Activated CD4-positive, alpha-beta memory T cell treated with anti-CD3 and anti-CD28 coated beads for 36 hours (primary cell): Measurements from ENCODE around the gene CCL14. TPM values are rescaled to one million over a fixed set of nuclear protein-coding genes. Genes with fewer than 3 reads are reported as not detected.
"Not testable (repeated sequence)": the region's sequence is repeated elsewhere in the genome, so short reads cannot be mapped to it uniquely, and the experiment has no call there.

Experiments used
- CTCF ChIA-PET: fragments of 350-600 bp; sonication (Branson Sonifier 250); formaldehyde crosslinking; loops from one replicate; lab custom pipeline; 2021; ENCODE audit warnings: antibody characterized with exemption, inconsistent platforms; lab: Charles Lee
- POLR2A ChIA-PET: fragments of 350-600 bp; sonication (Branson Sonifier 250); formaldehyde crosslinking; loops from one replicate; lab custom pipeline; 2021; ENCODE audit warnings: antibody characterized with exemption; lab: Charles Lee
- DNase-seq: peaks from one replicate; pipeline ENCODE4 v3.0.0-alpha.2; 2020
- H3K27ac Mint-ChIP-seq: one replicate; pipeline ENCODE4 v1.8.0; 2021; ENCODE audit warnings: mixed read lengths
- H3K27me3 Mint-ChIP-seq: one replicate; pipeline ENCODE4 v1.8.0; 2021; ENCODE audit warnings: mixed read lengths
- H3K36me3 Mint-ChIP-seq: one replicate; pipeline ENCODE4 v1.8.0; 2021; ENCODE audit warnings: mixed read lengths
- H3K4me1 Mint-ChIP-seq: one replicate; pipeline ENCODE4 v1.8.0; 2021; ENCODE audit warnings: low read depth, mixed read lengths
- H3K4me3 Mint-ChIP-seq: one replicate; pipeline ENCODE4 v1.8.0; 2021; ENCODE audit warnings: mild to moderate bottlenecking, mixed read lengths
- H3K9me3 Mint-ChIP-seq: one replicate; pipeline ENCODE4 v1.8.0; 2021; ENCODE audit warnings: mixed read lengths
- intact Hi-C: fragments of 100-400 bp; cut with micrococcal nuclease; formaldehyde crosslinking; loops from one replicate; pipeline ENCODE4 v1.15.1; 2023
- total RNA-seq, 2 experiments: library from RNA; stranded (reverse); gene quantifications; one replicate each; pipeline ENCODE4 v1.2.3, GENCODE V29; 2021

Gene CCL14
- not detected for total RNA-seq

- no peak within 1 kb of the TSS for H3K27ac Mint-ChIP-seq
- no peak for DNase-seq
- no peaks in the 10 kb centered on the region for H3K36me3 Mint-ChIP-seq
- H3K4me1 Mint-ChIP-seq: no peaks in the 10 kb centered on the region
- intact Hi-C loops: no loop called here
- CTCF ChIA-PET: no interaction called here
- no peak within 1 kb of the TSS for H3K4me3 Mint-ChIP-seq
- POLR2A ChIA-PET: no interaction called here
- H3K9me3 Mint-ChIP-seq: peaks cover 12% of the 10 kb centered on the region
- H3K27me3 Mint-ChIP-seq: peaks cover 2% of the 10 kb centered on the region
Measured at GRCh38 chr17:35986643-35987042, at the start of gene CCL14. Gene CCL14, minus strand, starts transcription at chr17:35986729. Its CDS starts 80 bp downstream, at chr17:35986649.

- ChIA-PET CTCF (no interaction called here), POLR2A (no interaction called here)
- Mint-ChIP-seq H3K4me3 (no peak overlapping the region), H3K36me3 (no peaks in the 10 kb centered on the region), H3K4me1 (no peaks in the 10 kb centered on the region), H3K27me3 (peaks cover 7% of the 10 kb centered on the region), H3K9me3 (no peaks in the 10 kb centered on the region), H3K27ac (no peak overlapping the region)
- DNase-seq: no peak
- intact Hi-C loops: no loop called here
Measured at GRCh38 chr17:36036235-36036634, 49.7 kb upstream of the CCL14 start.

- no peak overlapping the region for H3K27ac Mint-ChIP-seq
- H3K9me3 Mint-ChIP-seq: no peaks in the 10 kb centered on the region
- CTCF ChIA-PET: no interaction called here
- POLR2A ChIA-PET: no interaction called here
- H3K4me3 Mint-ChIP-seq: no peak overlapping the region
- H3K36me3 Mint-ChIP-seq: no peaks in the 10 kb centered on the region
- peaks cover 13% of the 10 kb centered on the region for H3K27me3 Mint-ChIP-seq
- no peak for DNase-seq
- intact Hi-C loops: no loop called here
- no peaks in the 10 kb centered on the region for H3K4me1 Mint-ChIP-seq
Measured at GRCh38 chr17:36034127-36034526, 47.6 kb upstream of the CCL14 start.

- H3K27ac Mint-ChIP-seq: no peak overlapping the region
- peaks cover 20% of the 10 kb centered on the region for H3K27me3 Mint-ChIP-seq
- H3K4me1 Mint-ChIP-seq: no peaks in the 10 kb centered on the region
- ChIA-PET POLR2A (no interaction called here), CTCF (no interaction called here)
- no peaks in the 10 kb centered on the region for H3K36me3 Mint-ChIP-seq
- intact Hi-C loops: no loop called here
- H3K9me3 Mint-ChIP-seq: no peaks in the 10 kb centered on the region
- DNase-seq: no peak
- no peak overlapping the region for H3K4me3 Mint-ChIP-seq
Measured at GRCh38 chr17:36030956-36031355, 44.4 kb upstream of the CCL14 start.

GRCh38 chr17:36027761-36028160, 41.2 kb upstream of the CCL14 start:
- peaks cover 29% of the 10 kb centered on the region for H3K27me3 Mint-ChIP-seq
- DNase-seq: no peak
- no peaks in the 10 kb centered on the region for H3K4me1 Mint-ChIP-seq
- no peak overlapping the region for H3K4me3 Mint-ChIP-seq
- intact Hi-C loops: no loop called here
- CTCF ChIA-PET: interaction anchor here (0.9 kb wide), 1 partner anchor 124 kb away, joined by 3 read pairs; no protein-coding TSS in a partner anchor
- no peaks in the 10 kb centered on the region for H3K36me3 Mint-ChIP-seq
- POLR2A ChIA-PET: no interaction called here
- no peak overlapping the region for H3K27ac Mint-ChIP-seq
- H3K9me3 Mint-ChIP-seq: no peaks in the 10 kb centered on the region

GRCh38 chr17:36024106-36024869, 37.8 kb upstream of the CCL14 start:
- ChIA-PET CTCF (interaction anchor here (1.0 kb wide), 1 partner anchor 48 kb away, joined by 3 read pairs; no protein-coding TSS in a partner anchor), POLR2A (no interaction called here)
- Mint-ChIP-seq H3K36me3 (no peaks in the 10 kb centered on the region), H3K27me3 (peaks cover 47% of the 10 kb centered on the region), H3K4me3 (no peak overlapping the region), H3K9me3 (no peaks in the 10 kb centered on the region), H3K4me1 (no peaks in the 10 kb centered on the region), H3K27ac (no peak overlapping the region)
- DNase-seq: no peak
- intact Hi-C loops: no loop called here

- H3K4me1 Mint-ChIP-seq: no peaks in the 10 kb centered on the region
- ChIA-PET POLR2A (no interaction called here), CTCF (no interaction called here)
- H3K27me3 Mint-ChIP-seq: peaks cover 41% of the 10 kb centered on the region
- no peak overlapping the region for H3K27ac Mint-ChIP-seq
- H3K9me3 Mint-ChIP-seq: no peaks in the 10 kb centered on the region
- H3K36me3 Mint-ChIP-seq: no peaks in the 10 kb centered on the region
- DNase-seq: no peak
- no peak overlapping the region for H3K4me3 Mint-ChIP-seq
- intact Hi-C loops: no loop called here
Measured at GRCh38 chr17:36019423-36019822, 32.9 kb upstream of the CCL14 start.

GRCh38 chr17:36017799-36018198, 31.3 kb upstream of the CCL14 start, which contains the start of gene CCL23:
Gene CCL23, minus strand, starts transcription at chr17:36017972. Its CDS starts 75 bp downstream, at chr17:36017897.
- no peak within 1 kb of the TSS for H3K27ac Mint-ChIP-seq
- intact Hi-C loops: no loop called here
- no peak within 1 kb of the TSS for H3K4me3 Mint-ChIP-seq
- CTCF ChIA-PET: no interaction called here
- no peaks in the 10 kb centered on the region for H3K36me3 Mint-ChIP-seq
- POLR2A ChIA-PET: no interaction called here
- DNase-seq: no peak
- H3K27me3 Mint-ChIP-seq: peaks cover 34% of the 10 kb centered on the region
- no peaks in the 10 kb centered on the region for H3K9me3 Mint-ChIP-seq
- H3K4me1 Mint-ChIP-seq: no peaks in the 10 kb centered on the region

- H3K4me3 Mint-ChIP-seq: no peak overlapping the region
- DNase-seq: no peak
- intact Hi-C loops: no loop called here
- H3K27ac Mint-ChIP-seq: no peak overlapping the region
- H3K27me3 Mint-ChIP-seq: peaks cover 23% of the 10 kb centered on the region
- ChIA-PET POLR2A (no interaction called here), CTCF (no interaction called here)
- H3K36me3 Mint-ChIP-seq: no peaks in the 10 kb centered on the region
- no peaks in the 10 kb centered on the region for H3K9me3 Mint-ChIP-seq
- no peaks in the 10 kb centered on the region for H3K4me1 Mint-ChIP-seq
Measured at GRCh38 chr17:36016555-36016954, 30.0 kb upstream of the CCL14 start.

- intact Hi-C loops, POLR2A ChIA-PET, H3K27ac Mint-ChIP-seq, H3K4me3 Mint-ChIP-seq, H3K4me1 Mint-ChIP-seq, H3K36me3 Mint-ChIP-seq, DNase-seq, H3K9me3 Mint-ChIP-seq: not testable (repeated sequence)
- peaks cover 22% of the 10 kb centered on the region for H3K27me3 Mint-ChIP-seq
- CTCF ChIA-PET: interaction anchor here (0.6 to 1.0 kb wide), 2 partner anchors 41 to 47 kb away, joined by 3 read pairs; no protein-coding TSS in a partner anchor
Measured at GRCh38 chr17:36015895-36016294, 29.4 kb upstream of the CCL14 start.

GRCh38 chr17:36014946-36015345, 28.4 kb upstream of the CCL14 start:
- Mint-ChIP-seq H3K27me3 (peaks cover 16% of the 10 kb centered on the region), H3K4me3 (no peak overlapping the region), H3K27ac (no peak overlapping the region), H3K4me1 (no peaks in the 10 kb centered on the region), H3K36me3 (no peaks in the 10 kb centered on the region), H3K9me3 (no peaks in the 10 kb centered on the region)
- ChIA-PET POLR2A (no interaction called here), CTCF (no interaction called here)
- DNase-seq: no peak
- intact Hi-C loops: no loop called here

GRCh38 chr17:36011201-36011600, 24.7 kb upstream of the CCL14 start:
- no peak for DNase-seq
- no peaks in the 10 kb centered on the region for H3K4me1 Mint-ChIP-seq
- no peaks in the 10 kb centered on the region for H3K9me3 Mint-ChIP-seq
- H3K27ac Mint-ChIP-seq: no peak overlapping the region
- intact Hi-C loops: no loop called here
- POLR2A ChIA-PET: no interaction called here
- H3K4me3 Mint-ChIP-seq: no peak overlapping the region
- peaks cover 7% of the 10 kb centered on the region for H3K27me3 Mint-ChIP-seq
- no peaks in the 10 kb centered on the region for H3K36me3 Mint-ChIP-seq
- CTCF ChIA-PET: interaction anchor here (1.0 to 2.7 kb wide), 2 partner anchors 35 to 138 kb away, joined by 4 to 10 read pairs; no protein-coding TSS in a partner anchor
